ENCODE results near the gene PUDP.
"Not testable (repeated sequence)": the region's sequence is repeated elsewhere in the genome, so short reads cannot be mapped to it uniquely, and the experiment has no call there.

PUDP gene

DNA sequence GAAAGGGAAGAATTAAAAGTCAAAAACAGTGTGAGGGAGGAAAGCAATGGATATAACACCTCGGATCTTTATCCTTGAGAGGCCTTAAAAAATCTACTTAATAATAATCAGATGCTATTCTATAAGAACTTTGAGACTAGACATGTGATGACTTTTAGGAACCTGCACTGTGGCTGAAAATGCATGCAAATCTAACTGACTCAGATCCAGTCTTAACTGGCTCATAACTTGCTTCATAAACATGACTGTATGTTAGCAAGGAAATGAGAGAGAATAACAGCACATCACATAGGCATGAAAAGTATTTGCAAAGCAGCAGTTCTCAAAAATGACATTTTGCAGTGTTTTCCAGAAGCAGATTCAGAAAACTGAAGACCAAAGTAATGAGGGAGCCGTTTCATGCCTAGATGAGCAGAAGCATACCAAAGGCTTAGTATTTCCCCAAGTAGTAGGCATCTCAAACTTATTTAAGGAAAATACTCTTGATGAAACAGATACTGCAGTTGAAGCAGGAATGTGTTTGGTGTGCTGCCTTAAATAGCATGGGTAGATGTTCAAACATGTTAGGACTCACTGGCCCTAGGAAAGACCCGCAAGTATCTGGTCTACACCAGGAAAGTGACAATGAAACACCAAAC is 104.0 kb downstream of the PUDP start:
- not testable (repeated sequence) for DNase-seq (ENCODE audit: low read depth, low spot score)

DNA sequence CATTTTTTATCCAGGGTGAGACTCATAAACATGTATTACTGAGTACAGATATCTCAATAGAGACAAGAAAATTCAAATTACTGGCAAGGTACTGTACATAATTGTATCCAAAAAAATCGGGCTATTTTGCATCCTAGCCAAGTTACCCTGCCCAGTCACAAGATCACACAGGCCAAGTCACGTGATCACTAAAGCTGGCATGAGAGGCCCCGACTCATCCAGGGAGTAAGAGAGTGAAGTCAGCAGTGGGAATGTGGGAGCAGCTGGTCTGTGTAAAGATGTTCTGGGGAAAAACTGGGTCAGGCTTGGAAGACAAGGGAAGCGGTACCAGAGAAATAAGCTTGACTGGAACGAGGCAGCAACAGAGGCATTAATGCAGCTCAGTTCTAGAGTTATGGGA is 119.7 kb downstream of the PUDP start:
- DNase-seq (ENCODE audit: low read depth, low spot score): no peak

DNA sequence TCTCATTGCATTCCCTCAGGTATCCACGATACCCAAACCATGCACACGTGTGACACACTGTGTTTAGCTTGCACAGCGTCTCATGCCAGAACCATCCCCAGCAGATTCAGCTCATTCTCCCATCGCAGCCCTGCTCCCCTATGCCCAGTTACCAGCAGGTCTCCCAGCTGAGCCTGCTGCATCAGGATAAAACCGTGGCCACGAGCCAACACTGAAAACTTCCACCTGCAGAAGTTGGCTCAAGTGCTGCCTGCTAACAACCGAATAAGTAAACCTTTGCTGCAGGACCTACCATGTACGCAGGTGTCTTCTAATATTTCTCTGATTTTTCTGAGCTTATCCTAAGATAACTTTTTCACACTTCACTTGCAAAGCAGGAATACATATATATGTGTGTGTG is 120.9 kb downstream of the PUDP start:
- no peak for DNase-seq (ENCODE audit: low read depth, low spot score)

DNA sequence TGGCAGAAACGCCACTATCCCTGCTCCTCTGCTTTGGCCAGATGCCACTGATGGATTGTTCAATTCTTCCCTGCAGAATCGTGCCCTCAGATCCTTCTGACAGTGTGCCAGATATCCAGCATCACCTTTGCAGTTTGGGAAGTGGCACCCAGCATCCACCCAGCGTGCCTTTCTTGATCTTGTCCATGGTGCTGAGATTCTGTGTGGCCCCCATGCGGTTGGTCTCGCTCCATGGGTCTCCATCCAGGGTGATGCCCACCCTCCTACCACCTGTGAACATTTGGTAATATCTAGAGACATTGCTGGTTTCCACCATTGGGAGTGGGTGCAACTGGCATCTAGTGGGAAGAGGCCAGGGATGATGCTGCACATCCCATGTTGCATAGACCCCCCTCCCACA is 121.6 kb downstream of the PUDP start:
- not testable (repeated sequence) for DNase-seq (ENCODE audit: low read depth, low spot score)

DNA sequence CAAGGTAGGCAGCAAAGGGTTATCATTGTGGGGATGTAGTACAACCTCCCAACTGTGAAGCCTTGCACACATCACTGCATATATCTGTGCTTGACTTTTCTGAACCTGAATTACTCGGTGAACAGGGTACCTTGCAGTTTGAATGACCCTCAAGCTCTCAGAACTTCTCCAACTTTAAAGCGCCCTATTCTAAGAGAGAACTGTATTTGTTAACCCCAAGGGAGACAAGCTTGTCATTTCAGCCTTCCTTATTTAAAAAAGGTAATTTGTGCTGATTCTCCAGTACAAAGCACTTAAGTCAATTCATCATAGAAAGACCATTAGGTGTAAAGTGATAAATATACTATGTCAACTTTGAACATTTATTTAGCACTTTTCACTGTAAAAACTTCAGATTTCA is 122.5 kb downstream of the PUDP start:
- no peak for DNase-seq (ENCODE audit: low read depth, low spot score)

DNA sequence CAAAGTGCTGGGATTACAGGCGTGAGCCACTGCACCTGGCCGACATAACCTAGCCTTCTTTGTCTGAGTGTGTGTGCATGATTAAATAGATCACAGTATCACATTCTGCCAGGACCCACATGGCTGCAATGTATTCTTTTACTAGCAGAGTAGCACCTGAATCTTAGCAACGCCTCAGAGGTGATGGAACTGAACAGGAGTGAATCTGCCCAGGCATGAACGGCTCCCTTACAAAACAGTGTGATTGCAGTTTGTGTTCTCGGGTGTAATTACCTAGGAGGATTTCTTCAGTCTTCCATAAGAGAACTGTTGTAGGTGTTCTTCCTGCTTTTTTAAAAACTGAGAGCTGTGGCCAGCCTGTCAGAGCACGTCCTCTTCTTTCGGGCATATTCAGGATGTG is 123.1 kb downstream of the PUDP start:
- DNase-seq (ENCODE audit: low read depth, low spot score): no peak

DNA sequence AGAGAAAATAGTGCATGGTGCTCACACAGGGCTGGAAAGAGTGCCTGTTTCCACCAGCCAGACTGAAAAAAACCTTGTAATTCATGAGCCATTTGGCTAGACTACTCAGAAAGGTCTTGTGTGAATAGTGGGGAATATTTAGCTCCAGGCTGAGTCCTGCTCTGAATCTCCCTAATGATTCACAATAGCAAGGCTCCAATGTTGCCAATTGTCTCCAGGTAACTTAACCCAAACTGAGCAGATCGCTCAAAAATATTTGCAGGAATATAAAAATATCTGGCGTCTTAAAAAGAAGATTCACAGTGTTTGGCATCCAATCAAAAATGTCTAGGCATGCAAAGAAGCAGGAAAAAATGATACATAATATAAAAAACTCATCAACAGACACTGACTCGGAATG is 125.0 kb downstream of the PUDP start:
- not testable (repeated sequence) for DNase-seq (ENCODE audit: low read depth, low spot score)

DNA sequence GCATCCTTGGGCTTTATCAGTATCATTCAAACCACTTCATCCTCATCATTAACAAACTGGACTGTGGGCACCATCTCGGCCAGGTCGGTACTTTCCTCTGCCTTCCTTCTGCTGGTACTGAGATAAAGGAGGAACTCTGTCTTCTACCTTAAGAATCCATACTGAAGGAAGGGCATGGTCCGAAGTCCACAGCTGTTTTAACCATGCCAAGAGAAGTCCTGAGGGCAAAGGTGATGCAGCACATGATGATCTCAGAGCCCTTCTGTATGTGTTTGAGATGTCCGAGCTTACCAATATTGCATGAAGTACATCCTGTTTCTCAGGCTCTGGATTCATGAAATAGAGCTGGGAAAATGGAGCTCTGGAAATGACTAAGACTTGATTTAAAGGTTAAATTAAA is 126.0 kb downstream of the PUDP start:
- DNase-seq (ENCODE audit: low read depth, low spot score): no peak

DNA sequence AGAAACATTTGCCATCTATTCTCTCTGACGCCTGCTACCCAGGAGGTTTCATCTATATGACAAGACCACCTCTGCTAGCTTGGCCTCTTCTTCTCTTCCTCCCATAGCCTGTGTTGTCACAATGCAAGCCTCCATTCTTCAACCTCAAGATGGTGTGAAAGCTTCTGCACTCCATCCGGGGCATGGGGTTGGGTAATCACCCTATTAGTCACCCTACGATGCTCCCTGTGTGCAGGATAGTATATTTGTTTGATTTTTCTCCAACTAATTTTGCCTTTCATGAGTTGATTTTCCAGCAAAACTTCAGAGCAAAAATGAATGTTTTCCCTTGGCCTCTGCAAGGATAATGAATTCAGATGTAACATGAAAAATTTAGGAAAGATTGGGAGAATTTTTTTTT is 128.4 kb downstream of the PUDP start:
- DNase-seq (ENCODE audit: low read depth, low spot score): no peak

DNA sequence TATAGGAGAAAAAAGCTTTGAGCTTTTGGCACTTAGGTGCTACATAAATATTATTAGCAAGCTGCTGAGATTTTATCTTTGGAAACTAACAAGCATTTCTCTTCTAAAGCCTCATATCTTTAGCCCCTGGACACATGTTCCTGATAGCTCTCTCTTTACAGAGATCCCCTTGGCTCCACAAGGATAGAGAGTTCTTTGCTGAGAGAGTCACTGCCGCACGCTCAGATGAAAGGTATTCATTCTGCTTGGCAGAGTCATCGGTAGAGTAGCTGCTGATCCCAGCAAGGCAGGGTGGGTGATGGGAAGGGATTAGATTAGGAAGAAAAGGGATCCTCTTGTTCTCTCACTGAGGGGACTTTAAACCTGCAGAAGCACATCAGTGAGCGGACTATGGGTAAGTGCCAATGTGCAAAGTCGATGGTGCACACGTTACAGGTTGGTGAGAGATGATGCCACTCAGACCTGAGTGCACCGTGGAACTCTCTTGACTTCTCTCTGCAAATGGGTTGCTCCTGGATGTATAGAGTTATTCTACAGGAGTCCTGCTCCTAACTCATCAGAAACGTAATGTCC is 135.6 kb downstream of the PUDP start:
- not testable (repeated sequence) for DNase-seq (ENCODE audit: low read depth, low spot score)

DNA sequence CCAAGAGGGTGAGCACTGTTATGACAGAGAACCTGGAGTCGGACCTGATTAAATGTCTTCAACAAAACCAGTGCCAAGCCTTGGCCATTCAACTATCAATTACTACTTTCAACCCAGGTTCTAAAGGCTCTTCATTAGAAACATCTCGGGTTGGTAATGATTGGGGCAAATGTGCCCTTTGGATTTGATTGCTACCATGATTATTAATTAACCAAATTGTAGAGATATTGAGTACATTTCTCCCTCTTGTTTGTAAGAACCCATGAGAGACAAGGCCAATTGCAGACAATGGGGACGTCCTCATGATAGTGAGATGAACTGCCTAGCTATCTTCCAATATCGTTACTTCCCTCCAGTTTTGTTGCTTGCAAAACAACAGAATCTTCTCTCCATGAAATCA is 137.1 kb downstream of the PUDP start:
- not testable (repeated sequence) for DNase-seq (ENCODE audit: low read depth, low spot score)

DNA sequence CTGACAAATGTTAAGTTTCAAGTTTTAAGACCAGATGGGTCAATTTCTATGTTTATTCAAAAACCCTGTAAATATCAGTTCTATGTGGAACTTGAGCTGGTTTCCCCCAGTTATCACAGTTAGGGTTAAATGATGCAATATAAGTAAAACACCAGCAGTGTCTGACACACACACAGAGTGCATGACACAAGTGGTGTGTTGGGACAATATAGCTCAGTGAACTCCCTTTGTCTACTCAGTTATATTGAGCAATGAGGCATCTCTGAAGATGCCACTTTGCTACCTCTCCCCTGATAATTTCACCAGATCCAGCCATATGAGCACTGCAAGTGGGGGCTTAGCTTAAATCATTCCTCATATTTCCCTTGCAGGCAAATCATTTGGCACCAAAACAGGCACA is 140.6 kb downstream of the PUDP start:
- not testable (repeated sequence) for DNase-seq (ENCODE audit: low read depth, low spot score)

Data from smooth muscle cell of the brain vasculature (primary cell).